Measurements from ENCODE around the gene HTR1A. TPM values are rescaled to one million over a fixed set of nuclear protein-coding genes. Genes with fewer than 3 reads are reported as not detected.

The HTR1A gene
- total and polyA plus RNA-seq, 2 donors from 2014 or later, result not detected

DNA sequence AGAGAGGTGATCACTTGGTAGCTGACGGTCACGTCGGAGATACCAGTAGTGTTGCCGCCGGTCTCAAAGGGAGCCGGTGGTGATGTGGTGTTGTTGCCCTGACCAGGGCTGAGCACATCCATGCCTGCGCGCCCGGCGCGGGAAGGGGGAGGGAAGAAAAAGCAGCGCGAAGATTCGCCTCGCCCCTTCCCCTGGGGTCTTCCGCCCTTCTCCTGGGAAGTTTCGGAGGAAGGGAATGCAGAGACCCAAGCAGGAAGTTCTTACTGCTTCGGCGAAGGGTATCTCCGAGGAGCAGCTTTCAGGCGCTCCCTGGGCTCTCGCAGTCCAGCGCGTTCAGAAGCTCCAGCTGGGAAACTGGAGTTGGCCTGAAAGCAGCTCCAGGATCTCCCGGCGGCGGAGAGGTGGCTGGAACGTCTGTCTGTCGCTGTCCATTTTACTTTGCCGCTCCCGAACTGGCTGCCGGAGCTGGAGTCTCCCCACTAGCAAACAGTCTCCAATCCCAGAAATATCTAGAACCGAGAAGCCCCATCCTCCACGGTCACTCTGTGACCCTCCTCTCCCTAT, 565 bp downstream of the HTR1A start:
- FAIRE-seq (no peak), DNase-seq (peak in 4 of 5 donors; percentile 45 to 67 (median 52))
- H3K9me3 ChIP-seq (ENCODE audit: control insufficient read depth in 2 of 3, insufficient read depth in 1 of 3, low read length in 3 of 3), result no peaks in the 10 kb centered on the region
- H3K27me3 ChIP-seq (ENCODE audit: control insufficient read depth, insufficient read depth, low read length), result peaks cover 22% of the 10 kb centered on the region
- H3K36me3 ChIP-seq (ENCODE audit: control insufficient read depth in 2 of 3, insufficient read depth in 3 of 3, low read length in 3 of 3), result no peaks in the 10 kb centered on the region
- no peak overlapping the region for H3K4me3 ChIP-seq (ENCODE audit: low read length in 3 of 3)
- intact Hi-C loops (cut with DNase I), result no loop called here
- no peak overlapping the region for H3K27ac ChIP-seq (ENCODE audit: low read depth in 2 of 2, low read length in 2 of 2)
- H3K9ac ChIP-seq (ENCODE audit: low read length in 3 of 3), result no peak overlapping the region
- H3K4me1 ChIP-seq (ENCODE audit: control insufficient read depth in 2 of 3, insufficient read depth in 2 of 3, low read depth in 1 of 3, low read length in 3 of 3), result no peaks in the 10 kb centered on the region
- TF ChIP-seq CTCF (IDR thresholded peaks at IDR 0.05; ENCODE audit: borderline replicate concordance, extremely low read depth, insufficient read depth), result no peak

GRCh38 chr5:63961125-63961597, 1.1 kb downstream of the HTR1A start:
- DNase-seq (peak in 1 of 5 donors; percentile 57), FAIRE-seq (no peak)
- H3K27ac ChIP-seq (ENCODE audit: low read depth in 2 of 2, low read length in 2 of 2), result no peak overlapping the region
- H3K36me3 ChIP-seq (ENCODE audit: control insufficient read depth in 2 of 3, insufficient read depth in 3 of 3, low read length in 3 of 3), result no peaks in the 10 kb centered on the region
- intact Hi-C loops (cut with DNase I), result no loop called here
- no peaks in the 10 kb centered on the region for H3K9me3 ChIP-seq (ENCODE audit: control insufficient read depth in 2 of 3, insufficient read depth in 1 of 3, low read length in 3 of 3)
- peaks cover 22% of the 10 kb centered on the region for H3K27me3 ChIP-seq (ENCODE audit: control insufficient read depth, insufficient read depth, low read length)
- H3K4me1 ChIP-seq (ENCODE audit: control insufficient read depth in 2 of 3, insufficient read depth in 2 of 3, low read depth in 1 of 3, low read length in 3 of 3), result no peaks in the 10 kb centered on the region
- TF ChIP-seq CTCF (IDR thresholded peaks at IDR 0.05; ENCODE audit: borderline replicate concordance, extremely low read depth, insufficient read depth), result no peak
- H3K4me3 ChIP-seq (ENCODE audit: low read length in 3 of 3), result no peak overlapping the region
- H3K9ac ChIP-seq (ENCODE audit: low read length in 3 of 3), result no peak overlapping the region

- no peak for TF ChIP-seq CTCF (IDR thresholded peaks at IDR 0.05; ENCODE audit: borderline replicate concordance, extremely low read depth, insufficient read depth)
- intact Hi-C loops (cut with DNase I), result no loop called here
- H3K4me1 ChIP-seq (ENCODE audit: control insufficient read depth in 2 of 3, insufficient read depth in 2 of 3, low read depth in 1 of 3, low read length in 3 of 3), result no peaks in the 10 kb centered on the region
- no peaks in the 10 kb centered on the region for H3K36me3 ChIP-seq (ENCODE audit: control insufficient read depth in 2 of 3, insufficient read depth in 3 of 3, low read length in 3 of 3)
- H3K4me3 ChIP-seq (ENCODE audit: low read length in 3 of 3), result no peak overlapping the region
- FAIRE-seq, result no peak
- peaks cover 22% of the 10 kb centered on the region for H3K27me3 ChIP-seq (ENCODE audit: control insufficient read depth, insufficient read depth, low read length)
- no peaks in the 10 kb centered on the region for H3K9me3 ChIP-seq (ENCODE audit: control insufficient read depth in 2 of 3, insufficient read depth in 1 of 3, low read length in 3 of 3)
- peak in 1 of 5 donors; percentile 53 for DNase-seq
- no peak overlapping the region for H3K9ac ChIP-seq (ENCODE audit: low read length in 3 of 3)
- H3K27ac ChIP-seq (ENCODE audit: low read depth in 2 of 2, low read length in 2 of 2), result no peak overlapping the region
Observed at GRCh38 chr5:63960646-63961045, 1.6 kb downstream of the HTR1A start.
